ENCODE results near the gene RSPH1. TPM values are rescaled to one million over a fixed set of nuclear protein-coding genes. Genes with fewer than 3 reads are reported as not detected.

RSPH1 gene
- total RNA-seq, 2 experiments from 2014 or later = not detected

DNA sequence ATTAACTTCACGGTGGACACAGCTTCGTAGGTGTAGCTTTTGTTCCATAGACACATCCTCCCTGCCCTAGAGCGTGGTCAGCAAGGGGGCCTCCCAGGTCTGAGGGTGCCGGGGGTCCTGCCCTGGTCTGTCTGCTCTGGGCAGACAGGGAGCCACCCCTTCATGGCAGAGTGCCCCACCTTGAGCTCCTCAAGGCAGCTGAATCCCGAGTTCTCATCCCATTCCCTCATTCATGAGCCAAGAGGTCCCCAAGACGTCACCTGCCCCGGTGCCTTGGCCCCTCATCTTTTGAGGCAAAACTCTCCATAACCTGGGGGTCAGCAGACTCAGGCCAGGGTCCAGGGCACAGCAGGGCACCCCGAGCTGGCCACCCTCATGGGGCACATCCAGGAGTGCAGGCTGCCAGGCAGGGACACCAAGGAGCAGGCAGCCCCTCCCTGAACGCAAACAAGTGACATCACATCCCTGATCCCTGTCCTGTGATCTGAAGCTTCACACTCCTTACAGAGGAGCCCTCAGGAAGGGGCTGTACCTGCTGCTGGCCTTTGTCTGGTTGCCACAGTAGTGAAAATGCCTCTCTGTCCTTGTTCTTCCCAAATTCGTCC, 69.0 kb downstream of the RSPH1 start:
- DNase-seq (no peak), ATAC-seq (no peak)
- intact Hi-C loops (cut with micrococcal nuclease) = loop anchor here (10.0 kb wide), 1 partner anchor 282 kb away; no protein-coding TSS in a partner anchor
- ChIA-PET POLR2A (interaction anchor here (0.8 to 8.0 kb wide), 5 partner anchors 10 to 21 kb away, joined by 3 to 133 read pairs (median 6); partner anchors contain the start of gene UBASH3A), CTCF (interaction anchor here (1.0 to 2.4 kb wide), 5 partner anchors 29 to 194 kb away, joined by 3 to 9 read pairs (median 7); no protein-coding TSS in a partner anchor)
- Mint-ChIP-seq H3K36me3 (ENCODE audit: low read depth) (peaks cover 86% of the 10 kb centered on the region), H3K27me3 (no peaks in the 10 kb centered on the region), H3K4me1 (ENCODE audit: low read depth) (peaks cover 58% of the 10 kb centered on the region), H3K27ac (peak overlapping the region; percentile 59), H3K4me3 (no peak overlapping the region), H3K9me3 (no peaks in the 10 kb centered on the region)
- no peak for TF ChIP-seq CTCF (IDR thresholded peaks at IDR 0.05)

- POLR2A ChIA-PET = interaction anchor here (0.8 to 8.0 kb wide), 6 partner anchors 11 to 33 kb away, joined by 3 to 133 read pairs (median 8); partner anchors contain the start of gene UBASH3A
- peaks cover 86% of the 10 kb centered on the region for H3K36me3 Mint-ChIP-seq (ENCODE audit: low read depth)
- peaks cover 61% of the 10 kb centered on the region for H3K4me1 Mint-ChIP-seq (ENCODE audit: low read depth)
- no peaks in the 10 kb centered on the region for H3K27me3 Mint-ChIP-seq
- intact Hi-C loops (cut with micrococcal nuclease) = loop anchor here (10.0 kb wide), 1 partner anchor 282 kb away; no protein-coding TSS in a partner anchor
- CTCF ChIA-PET = interaction anchor here (1.4 to 2.4 kb wide), 6 partner anchors 10 to 193 kb away, joined by 4 to 9 read pairs (median 6); no protein-coding TSS in a partner anchor
- ATAC-seq (no peak), DNase-seq (no peak)
- H3K9me3 Mint-ChIP-seq = no peaks in the 10 kb centered on the region
- peak overlapping the region; percentile 93 for H3K27ac Mint-ChIP-seq
- no peak overlapping the region for H3K4me3 Mint-ChIP-seq
- TF ChIP-seq CTCF (IDR thresholded peaks at IDR 0.05) = no peak
Observed at GRCh38 chr21:42426424-42426823, 69.6 kb downstream of the RSPH1 start.

- Mint-ChIP-seq H3K4me3 (peak overlapping the region; percentile 74), H3K4me1 (ENCODE audit: low read depth) (peaks cover 69% of the 10 kb centered on the region), H3K27me3 (no peaks in the 10 kb centered on the region), H3K36me3 (ENCODE audit: low read depth) (peaks cover 86% of the 10 kb centered on the region), H3K9me3 (no peaks in the 10 kb centered on the region), H3K27ac (peak overlapping the region; percentile 93)
- ChIA-PET POLR2A (interaction anchor here (0.9 to 8.0 kb wide), 10 partner anchors 8 to 37 kb away, joined by 3 to 133 read pairs (median 4); partner anchors contain the start of gene UBASH3A), CTCF (interaction anchor here (0.5 to 5.5 kb wide), 13 partner anchors 9 to 192 kb away, joined by 3 to 46 read pairs (median 4); partner anchors contain the start of gene UBASH3A)
- no peak for TF ChIP-seq CTCF (IDR thresholded peaks at IDR 0.05)
- ATAC-seq (peak; percentile 50), DNase-seq (peak; percentile 54)
- intact Hi-C loops (cut with micrococcal nuclease) = loop anchor here (10.0 kb wide), 1 partner anchor 281 kb away; no protein-coding TSS in a partner anchor
Observed at GRCh38 chr21:42425591-42425990, 70.4 kb downstream of the RSPH1 start.

- peak; percentile 65 for ATAC-seq
- ChIA-PET CTCF (interaction anchor here (0.5 to 5.5 kb wide), 12 partner anchors 8 to 180 kb away, joined by 3 to 46 read pairs (median 4); partner anchors contain the start of gene UBASH3A), POLR2A (interaction anchor here (0.8 to 8.0 kb wide), 10 partner anchors 9 to 36 kb away, joined by 3 to 133 read pairs (median 4); partner anchors contain the start of gene UBASH3A)
- Mint-ChIP-seq H3K4me1 (ENCODE audit: low read depth) (peaks cover 73% of the 10 kb centered on the region), H3K36me3 (ENCODE audit: low read depth) (peaks cover 86% of the 10 kb centered on the region), H3K27me3 (no peaks in the 10 kb centered on the region), H3K4me3 (peak overlapping the region; percentile 74), H3K27ac (peak overlapping the region; percentile 93), H3K9me3 (peaks cover under 1% of the 10 kb centered on the region)
- DNase-seq = peak; percentile 87
- intact Hi-C loops (cut with micrococcal nuclease) = loop anchor here (10.0 kb wide), 1 partner anchor 280 kb away; no protein-coding TSS in a partner anchor
- TF ChIP-seq CTCF (IDR thresholded peaks at IDR 0.05) = no peak
Observed at GRCh38 chr21:42424914-42425541, 71.0 kb downstream of the RSPH1 start.

All from activated CD8-positive, alpha-beta T cell treated with anti-CD3 and anti-CD28 coated beads for 36 hours (primary cell).